ENCODE results near the gene ZCCHC24. TPM values are rescaled to one million over a fixed set of nuclear protein-coding genes. Genes with fewer than 3 reads are reported as not detected.

The ZCCHC24 gene
- total RNA-seq, 1 experiment from 2014 or later, result 3.1 TPM

DNA sequence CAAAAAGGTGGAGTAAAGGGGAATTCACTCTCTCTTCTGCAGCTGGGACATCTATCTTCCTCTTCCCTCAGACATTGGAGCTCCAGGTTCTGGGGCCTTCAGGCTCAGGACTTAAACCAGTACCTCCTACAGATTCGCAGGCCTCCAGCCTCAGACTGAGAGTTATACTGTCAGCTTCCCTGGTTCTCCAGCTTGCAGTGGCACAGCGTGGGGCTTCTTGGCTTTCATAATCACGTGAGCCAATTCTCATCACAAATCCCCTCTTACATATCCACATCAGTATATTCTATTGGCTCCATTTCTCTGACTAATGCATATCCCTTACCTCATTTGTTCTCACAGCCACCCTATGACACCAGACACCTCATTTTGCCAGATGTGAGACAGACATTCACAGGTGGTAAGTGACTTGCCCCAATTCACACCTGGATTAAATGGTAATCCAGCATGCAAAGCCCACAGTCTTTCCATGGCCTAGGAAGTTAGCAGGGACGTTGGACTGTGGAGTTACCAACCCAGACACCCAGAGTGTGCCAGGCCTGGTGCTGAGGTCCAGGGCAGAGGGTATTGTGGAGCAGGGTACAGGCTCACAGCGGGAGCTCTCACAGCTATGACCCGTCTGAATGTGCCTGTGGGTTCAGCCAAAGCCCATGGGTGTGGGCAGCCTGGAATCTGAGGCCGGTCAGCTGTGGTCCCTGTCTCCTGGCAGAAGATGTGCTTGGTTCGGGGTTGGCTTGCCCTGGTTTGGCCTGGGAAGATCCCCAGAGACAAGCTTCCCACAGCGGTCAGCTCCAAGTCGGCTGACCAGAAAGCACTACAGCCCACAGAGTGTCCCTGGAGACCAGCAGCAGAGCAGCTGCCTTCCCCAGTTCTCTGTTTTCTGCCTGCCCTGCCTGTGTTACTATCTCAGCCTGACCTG lies 18.4 kb upstream of the ZCCHC24 start:
- CTCF ChIA-PET, result no interaction called here
- Mint-ChIP-seq H3K4me1 (ENCODE audit: low read depth, unreplicated experiment) (no peaks in the 10 kb centered on the region), H3K27ac (ENCODE audit: unreplicated experiment) (no peak overlapping the region), H3K9me3 (ENCODE audit: unreplicated experiment) (no peaks in the 10 kb centered on the region), H3K4me3 (ENCODE audit: unreplicated experiment) (no peak overlapping the region), H3K27me3 (ENCODE audit: insufficient read depth, unreplicated experiment) (no peaks in the 10 kb centered on the region), H3K36me3 (ENCODE audit: insufficient read depth, unreplicated experiment) (no peaks in the 10 kb centered on the region)
- POLR2A ChIA-PET, result no interaction called here
- H3K9me3 ChIP-seq, result no peaks in the 10 kb centered on the region
- no TSS peak for BruUV-seq (replicated peaks)
- no peaks in the 10 kb centered on the region for H3K4me1 ChIP-seq
- no peak for DNase-seq
- H3K27me3 ChIP-seq (replicated peaks; ENCODE audit: control insufficient read depth, insufficient read depth, low read length), result no peaks in the 10 kb centered on the region
- no peaks in the 10 kb centered on the region for H3K36me3 ChIP-seq (ENCODE audit: control insufficient read depth, insufficient read depth, low read length)
- TF ChIP-seq, protein P1, sequence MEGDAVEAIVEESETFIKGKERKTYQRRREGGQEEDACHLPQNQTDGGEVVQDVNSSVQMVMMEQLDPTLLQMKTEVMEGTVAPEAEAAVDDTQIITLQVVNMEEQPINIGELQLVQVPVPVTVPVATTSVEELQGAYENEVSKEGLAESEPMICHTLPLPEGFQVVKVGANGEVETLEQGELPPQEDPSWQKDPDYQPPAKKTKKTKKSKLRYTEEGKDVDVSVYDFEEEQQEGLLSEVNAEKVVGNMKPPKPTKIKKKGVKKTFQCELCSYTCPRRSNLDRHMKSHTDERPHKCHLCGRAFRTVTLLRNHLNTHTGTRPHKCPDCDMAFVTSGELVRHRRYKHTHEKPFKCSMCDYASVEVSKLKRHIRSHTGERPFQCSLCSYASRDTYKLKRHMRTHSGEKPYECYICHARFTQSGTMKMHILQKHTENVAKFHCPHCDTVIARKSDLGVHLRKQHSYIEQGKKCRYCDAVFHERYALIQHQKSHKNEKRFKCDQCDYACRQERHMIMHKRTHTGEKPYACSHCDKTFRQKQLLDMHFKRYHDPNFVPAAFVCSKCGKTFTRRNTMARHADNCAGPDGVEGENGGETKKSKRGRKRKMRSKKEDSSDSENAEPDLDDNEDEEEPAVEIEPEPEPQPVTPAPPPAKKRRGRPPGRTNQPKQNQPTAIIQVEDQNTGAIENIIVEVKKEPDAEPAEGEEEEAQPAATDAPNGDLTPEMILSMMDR (IDR thresholded peaks at IDR 0.05; ENCODE audit: insufficient read depth in 1 of 2, low read depth in 1 of 2, low read length in 1 of 2, severe bottlenecking in 1 of 2, unreplicated experiment in 1 of 2), result no peak
- intact Hi-C loops (cut with micrococcal nuclease; ENCODE audit: unreplicated experiment), result no loop called here
- H3K4me3 ChIP-seq (ENCODE audit: low read depth, low read length), result no peak overlapping the region

DNA sequence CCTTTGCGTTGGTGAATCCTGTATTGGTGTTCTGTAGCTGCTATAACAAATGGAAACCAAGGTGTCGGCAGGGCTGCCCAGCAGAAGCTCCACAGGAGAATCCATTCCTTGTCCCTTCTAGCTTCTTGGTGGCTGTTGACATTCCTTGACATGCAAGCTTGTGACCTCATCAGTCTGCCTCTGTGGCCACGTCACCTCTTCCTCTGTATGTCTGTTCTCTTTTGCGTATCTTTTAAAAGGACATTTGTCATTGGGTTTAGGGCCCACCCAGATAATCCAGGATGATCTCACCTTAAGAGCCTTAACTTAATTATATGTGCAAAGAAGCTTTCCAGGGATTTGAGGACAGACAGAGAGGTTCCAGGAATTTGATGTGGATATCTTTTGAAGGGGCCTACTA lies 15.3 kb upstream of the ZCCHC24 start:
- Histone ChIP-seq H3K27me3 (replicated peaks; ENCODE audit: control insufficient read depth, insufficient read depth, low read length) (no peaks in the 10 kb centered on the region), H3K4me1 (no peaks in the 10 kb centered on the region), H3K4me3 (ENCODE audit: low read depth, low read length) (no peak overlapping the region), H3K36me3 (ENCODE audit: control insufficient read depth, insufficient read depth, low read length) (no peaks in the 10 kb centered on the region), H3K9me3 (no peaks in the 10 kb centered on the region)
- CTCF ChIA-PET, result interaction anchor here (0.6 kb wide), 1 partner anchor 57 kb away, joined by 7 read pairs; no protein-coding TSS in a partner anchor
- Mint-ChIP-seq H3K9me3 (ENCODE audit: unreplicated experiment) (no peaks in the 10 kb centered on the region), H3K36me3 (ENCODE audit: insufficient read depth, unreplicated experiment) (no peaks in the 10 kb centered on the region), H3K4me1 (ENCODE audit: low read depth, unreplicated experiment) (no peaks in the 10 kb centered on the region), H3K27ac (ENCODE audit: unreplicated experiment) (no peak overlapping the region), H3K27me3 (ENCODE audit: insufficient read depth, unreplicated experiment) (no peaks in the 10 kb centered on the region), H3K4me3 (ENCODE audit: unreplicated experiment) (no peak overlapping the region)
- BruUV-seq (replicated peaks), result no TSS peak
- POLR2A ChIA-PET, result no interaction called here
- intact Hi-C loops (cut with micrococcal nuclease; ENCODE audit: unreplicated experiment), result no loop called here
- no peak for DNase-seq
- TF ChIP-seq, protein P1 (IDR thresholded peaks at IDR 0.05; ENCODE audit: insufficient read depth in 1 of 2, low read depth in 1 of 2, low read length in 1 of 2, severe bottlenecking in 1 of 2, unreplicated experiment in 1 of 2), result no peak

DNA sequence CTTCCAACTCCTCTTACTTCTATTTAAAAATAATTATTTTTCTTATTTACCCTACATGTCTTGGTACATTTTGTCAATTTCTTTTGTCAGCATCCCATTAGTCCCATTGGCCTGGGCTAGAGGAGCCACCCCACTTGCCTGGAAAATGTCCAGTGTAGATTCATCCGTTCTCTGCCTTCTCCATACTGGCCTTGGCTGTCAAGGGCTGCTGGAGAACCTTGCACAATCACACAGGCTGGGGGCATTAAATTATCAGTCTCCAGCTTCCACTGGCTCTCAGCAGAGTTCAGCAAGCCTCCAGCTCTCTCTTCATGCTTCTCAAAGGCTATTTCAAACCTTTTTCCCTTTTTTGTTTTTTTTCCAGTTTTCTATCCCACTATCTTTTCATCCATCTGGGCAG lies 13.8 kb upstream of the ZCCHC24 start:
- Mint-ChIP-seq H3K27ac (ENCODE audit: unreplicated experiment) (no peak overlapping the region), H3K4me1 (ENCODE audit: low read depth, unreplicated experiment) (no peaks in the 10 kb centered on the region), H3K9me3 (ENCODE audit: unreplicated experiment) (no peaks in the 10 kb centered on the region), H3K36me3 (ENCODE audit: insufficient read depth, unreplicated experiment) (no peaks in the 10 kb centered on the region), H3K4me3 (ENCODE audit: unreplicated experiment) (no peak overlapping the region), H3K27me3 (ENCODE audit: insufficient read depth, unreplicated experiment) (no peaks in the 10 kb centered on the region)
- Histone ChIP-seq H3K4me1 (no peaks in the 10 kb centered on the region), H3K9me3 (no peaks in the 10 kb centered on the region), H3K4me3 (ENCODE audit: low read depth, low read length) (no peak overlapping the region), H3K36me3 (ENCODE audit: control insufficient read depth, insufficient read depth, low read length) (no peaks in the 10 kb centered on the region), H3K27me3 (replicated peaks; ENCODE audit: control insufficient read depth, insufficient read depth, low read length) (no peaks in the 10 kb centered on the region)
- no TSS peak for BruUV-seq (replicated peaks)
- no peak for DNase-seq
- TF ChIP-seq, protein P1 (IDR thresholded peaks at IDR 0.05; ENCODE audit: insufficient read depth in 1 of 2, low read depth in 1 of 2, low read length in 1 of 2, severe bottlenecking in 1 of 2, unreplicated experiment in 1 of 2), result no peak
- intact Hi-C loops (cut with micrococcal nuclease; ENCODE audit: unreplicated experiment), result no loop called here
- CTCF ChIA-PET, result no interaction called here
- POLR2A ChIA-PET, result interaction anchor here (0.6 kb wide), 1 partner anchor 13 kb away, joined by 3 read pairs; no protein-coding TSS in a partner anchor

All from Caco-2 (cell line).